Endometrial microvascular endothelial cells (primary cell): ENCODE measurements around the gene ZC3HAV1. TPM values are rescaled to one million over a fixed set of nuclear protein-coding genes. Genes with fewer than 3 reads are reported as not detected.
"Not testable (repeated sequence)": the region's sequence is repeated elsewhere in the genome, so short reads cannot be mapped to it uniquely, and the experiment has no call there.

Experiments
- in situ Hi-C: cut with HindIII; loops from 2 replicates; pipeline ENCODE4 v1.10.0; 2017; ENCODE audit warnings: low sequenced_read_pairs, low pct_unique_long_range_greater_than_20kb; ENCODE audit errors: inconsistent ontology term
- total RNA-seq: library from RNA; depleted of rRNA; stranded (reverse); fragments of >200 nt; gene quantifications from one replicate; pipeline ENCODE4 v1.2.3, GENCODE V29; 2015; ENCODE audit errors: inconsistent ontology term

The ZC3HAV1 gene
- total RNA-seq, 1 donor from 2014 or later = 48.1 TPM

DNA sequence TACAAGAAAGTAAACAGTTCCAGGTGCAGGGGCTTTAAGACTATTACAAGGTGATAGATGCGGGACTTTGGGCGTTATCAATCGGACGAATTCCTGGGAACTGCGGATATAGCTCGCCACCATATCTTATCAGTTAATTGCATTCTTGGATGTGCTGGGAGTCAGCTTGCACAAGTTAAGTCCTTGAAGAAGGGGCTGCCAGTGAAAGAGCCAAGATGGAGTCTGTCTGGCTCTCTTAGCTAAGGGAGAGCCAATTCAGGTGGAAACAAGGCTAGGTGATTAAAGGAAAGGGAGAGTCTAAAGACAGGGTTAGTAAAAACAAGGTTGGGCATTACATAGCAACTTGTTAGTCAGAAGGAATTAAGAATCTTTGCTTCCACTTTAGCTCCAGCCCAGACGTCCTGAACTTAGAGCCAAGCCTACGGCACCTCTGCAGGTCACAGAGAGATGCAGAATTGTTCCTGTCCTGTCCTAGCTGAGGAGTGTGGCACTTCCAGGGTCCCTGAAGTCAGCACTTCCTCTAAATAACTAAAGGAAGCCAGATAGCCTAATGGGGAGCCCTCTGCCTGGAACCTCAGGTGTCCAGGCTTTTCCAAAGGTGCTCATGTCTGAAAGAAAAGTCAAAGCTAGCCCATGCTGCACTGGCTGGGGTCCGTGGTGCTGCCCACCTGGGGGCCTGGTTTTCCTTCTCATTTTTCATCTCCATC lies 17.3 kb downstream of the ZC3HAV1 start:
- in situ Hi-C loops = no loop called here

- in situ Hi-C loops = no loop called here
Measured at GRCh38 chr7:139091677-139091996, 17.9 kb downstream of the ZC3HAV1 start.

GRCh38 chr7:139089118-139089517 lies 20.4 kb downstream of the ZC3HAV1 start:
- in situ Hi-C loops = no loop called here

DNA sequence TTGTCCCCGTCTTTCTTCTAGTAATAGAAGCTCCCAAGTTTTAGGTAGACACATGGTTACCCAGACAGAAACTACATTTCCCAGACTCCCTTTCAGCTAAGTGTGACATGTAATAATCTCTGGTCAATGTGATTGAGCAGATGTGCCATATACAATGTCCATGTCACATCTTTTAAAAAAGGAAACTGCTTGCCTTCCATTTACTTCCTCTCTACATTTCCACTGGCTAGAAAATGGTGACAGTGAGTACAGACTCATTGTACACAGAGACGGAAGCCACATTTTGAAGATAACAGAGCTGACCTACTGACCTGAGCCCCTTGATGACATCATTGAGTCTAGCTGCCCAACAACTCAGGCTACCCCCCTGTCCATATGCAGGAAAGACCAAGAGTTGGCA lies 21.3 kb downstream of the ZC3HAV1 start:
- in situ Hi-C loops = no loop called here

DNA sequence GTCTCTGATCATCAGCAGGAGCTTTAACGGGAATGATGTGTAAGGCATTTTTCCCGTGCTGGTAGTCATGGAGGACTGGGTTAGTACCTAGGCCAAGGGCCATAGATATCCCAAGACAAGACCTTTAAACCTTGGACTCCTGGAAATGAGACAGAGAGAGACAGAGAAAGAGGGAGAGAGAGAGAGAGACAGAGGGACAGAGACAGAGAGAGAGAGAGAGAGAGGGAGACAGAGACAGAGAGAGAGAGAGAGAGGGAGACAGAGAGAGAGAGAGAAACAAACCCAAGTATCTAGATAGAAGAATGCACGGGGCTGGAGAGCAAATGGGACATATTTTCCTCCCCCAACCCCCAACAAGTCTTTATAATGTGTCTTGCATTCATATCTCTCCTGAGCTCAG lies 22.3 kb downstream of the ZC3HAV1 start:
- in situ Hi-C loops = no loop called here

GRCh38 chr7:139086454-139086853 lies 23.1 kb downstream of the ZC3HAV1 start:
- in situ Hi-C loops = no loop called here

DNA sequence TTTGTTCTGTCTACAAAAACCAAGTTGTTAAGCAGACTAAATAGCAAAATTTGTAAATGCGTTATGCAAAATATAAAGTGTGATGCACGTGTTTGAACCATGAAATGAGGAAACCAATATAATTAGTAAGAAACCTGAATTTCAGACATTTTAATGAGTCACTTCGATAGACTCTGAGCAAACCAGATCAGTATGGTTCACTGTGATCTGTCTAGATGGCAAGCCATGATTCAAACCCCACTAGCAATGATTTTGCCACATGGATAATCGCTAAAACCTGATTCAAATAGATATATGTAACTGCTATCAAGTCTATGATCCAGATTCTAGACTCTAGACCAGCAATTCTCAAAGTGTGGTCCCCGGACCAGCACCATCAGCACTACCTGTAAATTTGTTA lies 24.8 kb downstream of the ZC3HAV1 start:
- in situ Hi-C loops = no loop called here

DNA sequence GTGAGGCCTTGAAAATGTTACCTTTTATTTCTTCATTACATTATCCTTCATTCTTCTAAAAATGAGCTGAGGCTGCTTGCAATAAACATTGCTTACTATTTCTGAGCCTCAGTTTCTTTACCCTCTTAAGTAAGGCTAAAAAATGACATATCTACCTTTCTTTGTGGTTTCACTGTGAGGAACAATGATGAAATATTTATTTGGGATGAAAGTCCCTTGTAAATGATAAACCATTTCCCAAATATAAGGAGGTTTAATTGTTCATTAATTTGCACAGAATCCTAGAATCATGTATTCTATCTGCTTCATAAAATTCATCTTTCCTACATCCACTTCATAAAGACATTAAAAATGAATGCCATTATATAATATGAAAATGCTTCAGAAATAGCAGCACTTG lies 27.9 kb downstream of the ZC3HAV1 start:
- in situ Hi-C loops = no loop called here

- in situ Hi-C loops = no loop called here
Measured at GRCh38 chr7:139080905-139081304, 28.6 kb downstream of the ZC3HAV1 start.

DNA sequence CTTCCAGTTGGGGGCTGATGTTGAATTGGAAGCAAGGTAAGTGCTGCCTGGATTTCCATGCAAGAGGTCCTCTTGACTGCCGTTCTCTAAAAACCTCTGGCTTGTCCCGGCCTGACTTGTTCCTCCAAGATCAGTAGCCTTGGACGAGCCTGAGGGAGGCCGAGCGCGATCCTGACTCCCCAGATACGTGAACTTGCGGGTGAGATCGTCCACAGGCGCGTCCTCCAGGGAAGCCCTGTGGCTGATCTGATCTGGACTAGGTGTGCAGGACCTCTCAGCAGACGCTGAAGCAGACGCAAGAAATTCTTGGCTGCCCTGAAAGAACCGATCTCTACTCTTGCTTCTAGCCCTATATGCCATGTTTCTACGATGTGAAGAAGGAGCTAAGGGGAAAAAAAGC lies 29.7 kb downstream of the ZC3HAV1 start:
- in situ Hi-C loops = no loop called here

DNA sequence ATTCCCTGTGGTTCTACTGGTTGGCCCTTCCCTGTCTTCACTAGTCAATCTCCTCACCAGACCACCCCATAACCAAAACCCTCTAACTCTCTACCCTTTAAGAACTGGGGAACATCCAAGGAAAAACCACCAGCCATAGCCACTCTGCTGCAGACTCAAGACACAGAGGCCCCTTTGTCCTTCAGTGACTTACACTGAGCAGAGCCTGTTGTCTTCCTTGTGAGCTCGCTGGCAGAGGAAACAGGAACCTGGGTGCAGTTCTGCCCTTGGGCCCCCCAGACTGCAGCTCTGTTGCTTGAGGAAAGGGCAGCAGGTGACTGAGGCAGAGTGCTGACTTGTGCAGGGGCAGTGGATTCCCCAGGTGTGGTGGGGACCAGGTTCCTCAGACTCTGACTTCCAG lies 30.6 kb downstream of the ZC3HAV1 start:
- in situ Hi-C loops = no loop called here

DNA sequence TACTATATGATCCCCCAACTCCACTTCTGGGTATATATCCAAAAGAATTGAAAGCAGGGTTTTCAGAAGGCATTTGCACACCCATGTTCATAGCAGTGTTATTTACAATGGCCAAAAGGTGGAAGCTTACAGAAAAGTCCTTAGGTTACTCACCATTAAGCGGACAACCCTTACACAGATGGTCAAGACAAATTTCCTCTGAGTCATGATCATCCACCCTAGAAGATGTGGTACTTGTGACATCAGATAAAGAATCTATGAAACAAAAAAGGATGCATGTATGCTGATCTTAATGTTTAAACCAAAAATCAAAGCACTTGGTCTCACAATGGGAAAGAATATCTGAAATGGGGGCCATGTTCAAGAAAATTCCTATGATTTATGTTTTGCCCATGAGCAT lies 31.1 kb downstream of the ZC3HAV1 start:
- in situ Hi-C loops = no loop called here

DNA sequence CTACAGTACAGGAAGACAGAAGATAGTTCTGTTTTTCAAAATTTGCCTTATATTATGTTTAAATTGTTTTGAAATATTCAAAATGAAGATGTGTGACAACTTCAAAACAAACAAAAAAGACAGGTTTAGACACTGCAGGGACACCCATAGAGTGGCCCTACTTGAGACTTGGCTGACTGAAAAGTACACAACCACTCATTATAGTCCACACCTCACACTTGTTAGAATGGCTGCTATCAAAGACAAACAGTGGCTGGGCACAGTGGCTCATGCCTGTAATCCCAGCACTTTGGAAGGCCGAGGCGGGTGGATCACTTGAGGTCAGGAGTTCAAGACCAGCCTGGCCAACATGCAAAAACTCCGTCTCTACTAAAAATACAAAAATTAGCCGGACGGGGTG lies 31.8 kb downstream of the ZC3HAV1 start:
- in situ Hi-C loops = not testable (repeated sequence)

GRCh38 chr7:139075871-139076686 lies 33.4 kb downstream of the ZC3HAV1 start:
- in situ Hi-C loops = no loop called here

DNA sequence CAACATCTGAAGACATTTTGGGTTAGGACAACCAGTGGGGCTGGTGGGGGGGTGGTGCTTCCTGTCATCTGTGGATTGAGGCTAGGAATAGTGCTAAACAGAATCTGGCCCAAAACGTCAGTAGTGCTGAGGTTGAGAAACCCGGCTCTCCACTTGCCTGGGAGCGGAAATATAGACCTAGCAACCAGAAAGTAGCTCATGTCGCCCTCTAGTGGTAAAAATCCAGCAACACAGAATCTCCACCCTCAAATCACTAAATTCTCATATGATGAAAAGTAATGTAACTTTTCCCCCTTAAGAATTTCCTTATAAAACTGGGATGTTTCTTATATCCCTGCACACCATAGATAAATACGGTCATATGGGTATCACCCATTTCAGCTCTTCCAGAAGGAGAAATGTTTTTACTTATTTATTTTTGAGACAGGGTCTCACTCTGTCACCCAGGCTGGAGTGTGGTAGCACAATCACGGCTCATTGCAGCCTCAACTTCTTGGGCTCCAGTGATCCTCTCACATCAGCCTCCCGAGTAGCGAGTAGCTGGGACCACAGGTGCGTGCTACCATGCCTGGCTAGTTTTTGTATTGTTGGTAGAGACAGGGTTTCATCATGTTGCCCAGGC lies 34.4 kb downstream of the ZC3HAV1 start:
- in situ Hi-C loops = no loop called here

DNA sequence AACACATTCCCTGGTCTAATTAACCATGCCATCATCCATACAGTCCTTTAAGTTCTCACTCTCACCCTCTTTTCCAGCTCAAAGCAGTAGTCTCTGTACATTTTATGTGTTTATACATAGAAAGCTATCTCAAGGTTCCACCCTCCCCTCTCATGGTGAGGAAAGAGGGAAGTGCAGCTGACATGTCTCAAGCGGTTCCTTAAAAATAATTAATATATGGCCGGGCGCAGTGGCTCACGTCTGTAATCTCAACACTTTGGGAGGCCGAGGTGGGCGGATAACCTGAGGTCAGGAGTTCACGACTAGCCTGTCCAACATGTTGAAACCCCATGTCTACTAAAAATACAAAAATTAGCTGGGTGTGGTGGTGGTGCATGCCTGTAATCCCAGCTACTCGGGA lies 36.7 kb downstream of the ZC3HAV1 start:
- in situ Hi-C loops = no loop called here

DNA sequence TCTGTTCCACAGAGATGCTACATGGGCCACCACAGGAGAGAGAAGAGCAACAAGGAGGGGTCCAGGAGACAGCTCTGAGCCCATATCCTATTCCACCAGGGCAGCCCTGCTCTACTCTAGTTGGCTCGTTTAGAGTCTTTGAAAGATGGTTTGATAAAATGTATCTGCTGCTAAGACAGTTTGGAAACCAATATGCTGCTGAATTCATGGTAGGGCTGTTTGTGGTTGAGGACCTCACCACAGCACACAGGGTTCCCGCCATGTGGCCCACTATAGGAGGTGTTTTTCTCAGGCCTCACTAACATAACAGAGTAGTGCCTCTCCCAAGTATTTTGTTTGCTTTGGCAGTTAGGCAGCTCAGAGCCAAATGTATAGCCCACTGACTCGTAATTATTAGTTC lies 37.8 kb downstream of the ZC3HAV1 start:
- in situ Hi-C loops = no loop called here

DNA sequence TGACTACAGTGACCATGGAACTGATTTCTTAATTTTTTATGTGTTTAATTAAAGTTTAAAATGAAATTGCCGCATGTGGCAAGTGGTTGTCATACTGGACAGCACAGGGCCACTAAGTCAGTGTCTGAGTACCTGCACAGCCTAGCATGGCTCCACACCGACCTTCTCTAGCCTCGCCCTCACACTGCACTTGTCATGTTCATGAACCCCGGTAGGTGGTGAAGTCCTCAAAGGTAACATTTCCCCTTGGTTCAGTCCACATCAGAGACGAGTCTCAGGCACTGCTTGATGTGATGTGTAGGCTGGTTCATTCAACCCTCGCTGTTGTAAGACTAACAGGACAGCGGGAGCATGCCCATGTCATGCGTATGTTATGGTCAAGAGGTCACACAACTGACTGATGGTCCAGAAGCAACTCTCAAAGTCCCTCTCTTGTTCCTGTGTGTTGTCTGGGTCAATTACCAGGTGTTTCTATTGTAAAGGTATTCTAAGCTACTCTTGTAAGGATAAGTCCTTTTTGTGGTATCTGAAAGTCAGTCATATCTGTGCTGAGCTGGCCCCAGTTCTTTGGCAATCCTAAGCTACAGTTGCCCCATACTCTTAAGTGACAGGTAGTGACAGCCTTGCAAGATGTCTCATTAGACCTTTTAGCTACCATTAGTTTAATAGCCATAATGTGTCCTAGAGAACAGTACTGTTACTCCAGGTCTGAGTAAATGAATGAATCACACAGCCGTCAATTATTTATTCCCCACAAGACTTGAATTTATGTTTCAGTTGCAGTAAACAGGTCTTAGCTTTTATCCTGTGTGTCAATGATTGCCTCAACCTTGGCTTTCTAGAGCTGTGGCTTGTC lies 40.7 kb downstream of the ZC3HAV1 start:
- in situ Hi-C loops = no loop called here

GRCh38 chr7:139066315-139066714 lies 43.2 kb downstream of the ZC3HAV1 start:
- in situ Hi-C loops = no loop called here
